Non-pigmented ciliary epithelial cell (primary cell): ENCODE data around the gene FOXE1.

Source experiments
- DNase-seq: peaks from one replicate; pipeline ENCODE4 v3.0.0-alpha.2; 2010; ENCODE audit warnings: low read depth

Gene FOXE1

GRCh38 chr9:97848480-97849237, 4.4 kb upstream of the FOXE1 start:
- no peak for DNase-seq

GRCh38 chr9:97849980-97850379, 3.0 kb upstream of the FOXE1 start:
- no peak for DNase-seq

- no peak for DNase-seq
Measured at GRCh38 chr9:97850746-97851445, 2.1 kb upstream of the FOXE1 start.

GRCh38 chr9:97851446-97851883, 1.6 kb upstream of the FOXE1 start:
- DNase-seq = no peak

GRCh38 chr9:97852001-97852398, 1.0 kb upstream of the FOXE1 start:
- DNase-seq = no peak

- DNase-seq = no peak
Measured at GRCh38 chr9:97852399-97853055, 499 bp upstream of the FOXE1 start.

GRCh38 chr9:97853844-97854695, 1.0 kb downstream of the FOXE1 start:
- no peak for DNase-seq

- no peak for DNase-seq
Measured at GRCh38 chr9:97854696-97855485, 1.9 kb downstream of the FOXE1 start.

GRCh38 chr9:97855486-97855875, 2.5 kb downstream of the FOXE1 start:
- DNase-seq = no peak

GRCh38 chr9:97855899-97856298, 2.9 kb downstream of the FOXE1 start:
- DNase-seq = no peak

- DNase-seq = no peak
Measured at GRCh38 chr9:97856857-97857605, 4.0 kb downstream of the FOXE1 start.

- no peak for DNase-seq
Measured at GRCh38 chr9:97857606-97858392, 4.8 kb downstream of the FOXE1 start.

GRCh38 chr9:97858393-97858713, 5.3 kb downstream of the FOXE1 start:
- DNase-seq = no peak

- DNase-seq = no peak
Measured at GRCh38 chr9:97858826-97859225, 5.8 kb downstream of the FOXE1 start.

- DNase-seq = no peak
Measured at GRCh38 chr9:97859346-97859745, 6.3 kb downstream of the FOXE1 start.

- DNase-seq = no peak
Measured at GRCh38 chr9:97860451-97861147, 7.6 kb downstream of the FOXE1 start.

GRCh38 chr9:97861148-97861475, 8.1 kb downstream of the FOXE1 start:
- no peak for DNase-seq

GRCh38 chr9:97863314-97863713, 10.3 kb downstream of the FOXE1 start:
- no peak for DNase-seq

- no peak for DNase-seq
Measured at GRCh38 chr9:97864396-97864795, 11.4 kb downstream of the FOXE1 start.
